GM18867 (cell line): ENCODE measurements around the gene DMD.
"Not testable (repeated sequence)": the region's sequence is repeated elsewhere in the genome, so short reads cannot be mapped to it uniquely, and the experiment has no call there.

Source experiments
- ATAC-seq: cut with Tn5 transposase; IDR thresholded peaks from one replicate; pipeline ENCODE4 v1.9.1; 2021; ENCODE audit warnings: mild to moderate bottlenecking, moderate library complexity; ENCODE audit not compliant: unreplicated experiment

DMD gene

DNA sequence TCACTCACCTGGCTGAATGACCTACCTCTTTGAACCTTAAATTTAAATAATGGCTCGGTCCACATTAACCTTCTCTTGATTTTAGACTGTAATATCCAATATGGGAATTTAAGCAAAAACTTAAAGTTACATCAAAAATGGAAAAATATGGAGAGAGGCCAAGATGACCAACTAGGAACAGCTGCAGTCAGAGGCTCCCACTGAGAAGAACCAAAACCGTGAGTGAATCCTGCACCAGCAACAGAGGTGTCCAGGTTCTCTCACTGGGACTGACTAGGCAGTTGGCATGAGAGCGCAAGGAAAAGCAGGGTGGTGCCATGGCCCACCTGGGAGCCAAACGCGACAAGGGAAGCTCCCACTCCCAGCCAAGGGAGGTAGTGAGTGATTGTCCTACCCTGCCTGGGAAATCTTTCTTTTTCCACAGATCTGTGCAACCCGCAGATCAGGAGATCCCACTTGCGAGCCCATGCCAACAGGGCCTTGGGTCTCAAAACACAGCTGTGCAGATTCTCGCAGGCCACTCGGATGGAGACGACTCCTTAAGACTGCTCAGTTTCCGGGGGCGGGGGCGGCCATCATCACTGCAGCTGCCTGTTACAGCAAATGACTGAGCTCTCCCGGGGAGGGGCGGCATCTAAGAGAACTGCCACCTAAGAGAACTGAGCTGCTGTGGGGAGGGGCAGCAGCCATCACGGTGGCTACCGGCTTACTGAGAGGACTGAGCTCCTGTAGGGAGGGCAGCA is 343.4 kb downstream of the DMD start:
- no peak for ATAC-seq

- no peak for ATAC-seq
Measured at GRCh38 chrX:32852203-32852602, 359.1 kb downstream of the DMD start.

DNA sequence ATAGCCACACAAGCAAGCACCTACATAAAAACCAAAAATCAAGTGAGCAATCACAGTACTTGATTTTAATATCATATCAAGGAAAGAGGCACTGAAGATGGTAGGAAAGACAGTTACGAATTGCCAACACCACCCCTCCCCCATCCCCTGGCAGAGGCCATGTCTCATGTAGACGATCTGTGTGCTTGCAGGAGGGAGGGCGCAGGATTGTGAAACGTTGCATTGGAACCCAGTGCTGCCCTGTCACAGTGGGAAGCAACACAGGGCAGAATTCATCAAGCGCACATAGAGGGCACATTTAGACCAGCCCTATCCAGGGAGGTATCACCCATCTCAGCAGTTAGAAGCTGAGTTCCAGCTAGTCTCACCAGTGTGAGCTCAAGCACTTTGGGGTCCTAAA is 359.8 kb downstream of the DMD start:
- no peak for ATAC-seq

GRCh38 chrX:32847921-32848320 is 363.4 kb downstream of the DMD start:
- ATAC-seq: no peak

DNA sequence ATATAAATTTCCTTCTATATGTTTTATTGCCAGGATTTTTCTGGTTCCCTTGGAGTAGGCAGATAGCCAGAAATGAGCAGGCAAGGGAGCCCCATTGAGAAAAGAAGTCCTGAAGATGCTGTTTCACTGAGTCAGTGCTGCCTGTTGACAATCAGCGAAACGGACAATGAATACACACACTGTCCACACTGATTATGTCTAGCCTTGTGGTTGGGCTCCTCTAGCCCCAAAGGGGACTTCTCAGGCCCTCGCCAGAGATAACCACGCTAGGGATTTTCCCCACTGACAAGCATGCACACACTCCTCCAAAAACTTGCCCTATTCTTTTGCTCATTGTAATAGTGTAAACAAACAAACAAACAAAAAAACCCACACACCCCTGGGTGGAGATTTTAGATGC is 369.3 kb downstream of the DMD start:
- ATAC-seq: no peak

GRCh38 chrX:32839781-32840180 is 371.6 kb downstream of the DMD start:
- no peak for ATAC-seq

DNA sequence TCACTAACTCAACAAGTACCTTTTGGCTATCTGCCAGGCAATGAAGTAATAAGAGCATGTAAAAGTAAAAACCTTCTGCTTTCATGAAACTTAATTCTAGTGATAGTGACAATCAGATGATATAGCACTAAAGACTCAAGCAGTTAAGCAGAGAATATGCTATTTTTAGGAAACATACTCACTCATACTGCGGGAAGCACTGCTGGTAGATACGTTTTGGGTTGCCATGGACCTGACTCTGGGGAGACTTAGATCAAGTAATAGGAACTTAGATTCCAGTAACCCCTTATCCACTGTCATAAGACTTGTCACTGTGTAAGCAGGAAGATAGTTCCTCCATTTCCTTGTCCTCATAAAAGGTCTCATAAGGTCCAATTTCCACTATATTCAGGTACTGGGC is 386.3 kb downstream of the DMD start:
- no peak for ATAC-seq

GRCh38 chrX:32804034-32804433 is 407.3 kb downstream of the DMD start:
- no peak for ATAC-seq

- ATAC-seq: no peak
Measured at GRCh38 chrX:32798990-32799389, 412.4 kb downstream of the DMD start.

- no peak for ATAC-seq
Measured at GRCh38 chrX:32788936-32789335, 422.4 kb downstream of the DMD start.

DNA sequence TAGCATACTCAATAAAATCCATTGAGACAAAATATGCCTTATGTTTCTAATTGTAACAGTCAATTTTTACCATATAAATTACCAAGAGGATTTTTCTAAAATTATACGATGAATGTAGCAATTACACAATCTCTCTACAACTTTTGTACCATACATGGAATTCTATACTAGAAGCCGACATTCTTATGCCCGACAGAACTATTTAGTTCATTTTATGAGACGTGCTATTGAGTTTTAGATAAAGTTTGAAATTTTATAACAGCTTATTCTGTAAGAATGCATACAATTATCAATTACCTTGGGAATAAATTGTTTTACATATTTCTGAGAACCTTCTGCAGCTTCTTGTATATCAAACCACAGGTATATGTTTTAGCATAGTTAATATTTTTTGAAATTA is 431.2 kb downstream of the DMD start:
- no peak for ATAC-seq

DNA sequence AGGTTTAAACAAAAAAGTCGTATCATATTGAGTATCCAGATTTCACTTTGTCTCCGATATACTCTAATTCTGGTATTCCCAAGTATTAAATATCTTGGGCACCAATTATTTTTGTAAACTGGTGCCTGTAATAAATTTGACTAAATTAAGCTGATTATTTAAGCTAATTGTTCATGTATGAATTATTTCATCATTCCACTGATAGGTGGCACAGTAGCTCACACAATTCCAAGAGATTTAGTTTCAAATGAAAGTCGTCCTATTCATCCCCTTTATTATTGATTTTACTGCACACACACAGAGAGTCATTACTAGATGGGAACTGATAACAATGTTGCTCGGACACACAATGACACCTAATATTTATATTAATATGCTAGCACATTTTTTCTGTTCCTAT is 432.4 kb downstream of the DMD start:
- no peak for ATAC-seq

DNA sequence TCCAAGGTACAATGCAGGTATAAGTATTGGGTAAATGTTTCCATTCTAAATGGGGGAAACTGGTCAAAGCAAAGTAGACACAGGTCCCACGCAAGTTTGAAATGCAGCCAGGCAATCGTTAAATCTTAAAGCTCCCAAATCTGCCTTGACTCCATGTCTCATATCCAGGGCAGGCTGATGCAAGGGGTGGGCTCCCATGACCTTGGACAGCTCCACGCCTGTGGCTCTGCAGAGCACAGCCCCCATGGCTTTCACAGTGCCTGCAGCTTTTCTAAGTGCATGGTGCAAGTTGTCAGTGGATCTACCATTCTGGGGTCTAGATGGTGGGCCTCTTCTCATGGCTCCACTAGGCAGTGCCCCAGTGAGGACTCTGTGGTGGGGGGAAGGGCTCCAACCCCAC is 436.4 kb downstream of the DMD start:
- ATAC-seq: no peak

DNA sequence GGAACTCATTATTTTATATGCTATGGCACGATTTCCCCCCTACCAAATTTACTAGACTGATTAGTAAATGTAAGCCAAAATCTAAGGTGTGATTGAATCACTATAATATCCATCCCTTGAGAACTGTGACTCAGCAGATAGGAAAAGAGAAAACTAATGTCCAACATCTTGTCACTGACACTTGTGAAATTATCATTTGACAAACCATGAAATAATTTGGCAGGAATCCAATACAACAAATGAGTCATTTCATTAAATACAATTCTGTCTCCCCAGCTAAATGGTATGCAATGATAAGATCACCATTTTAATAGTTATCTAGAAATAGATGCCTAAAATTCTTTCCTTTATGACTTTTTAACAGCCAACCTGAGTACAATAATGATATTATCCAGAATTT is 462.3 kb downstream of the DMD start:
- no peak for ATAC-seq

DNA sequence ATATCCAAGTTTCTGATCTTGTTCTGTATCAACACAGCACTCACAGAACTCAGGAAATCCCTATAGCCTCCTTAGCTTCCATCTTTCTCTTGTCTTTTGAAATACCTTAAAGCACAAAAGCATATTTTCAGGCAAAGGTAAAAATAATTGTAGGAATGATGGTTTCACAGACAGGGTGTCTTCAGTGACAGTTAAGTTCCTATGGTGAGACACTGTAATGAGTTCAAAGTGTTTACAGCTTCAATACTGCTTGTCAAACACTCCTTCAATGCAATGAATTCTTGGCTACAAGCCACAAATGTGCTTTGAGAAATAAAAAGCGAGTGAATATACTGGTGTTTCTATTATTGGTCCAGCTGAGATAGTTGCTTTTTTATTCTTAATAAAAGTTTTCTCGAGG is 466.0 kb downstream of the DMD start:
- no peak for ATAC-seq

GRCh38 chrX:32744921-32745320 is 466.4 kb downstream of the DMD start:
- ATAC-seq: no peak

DNA sequence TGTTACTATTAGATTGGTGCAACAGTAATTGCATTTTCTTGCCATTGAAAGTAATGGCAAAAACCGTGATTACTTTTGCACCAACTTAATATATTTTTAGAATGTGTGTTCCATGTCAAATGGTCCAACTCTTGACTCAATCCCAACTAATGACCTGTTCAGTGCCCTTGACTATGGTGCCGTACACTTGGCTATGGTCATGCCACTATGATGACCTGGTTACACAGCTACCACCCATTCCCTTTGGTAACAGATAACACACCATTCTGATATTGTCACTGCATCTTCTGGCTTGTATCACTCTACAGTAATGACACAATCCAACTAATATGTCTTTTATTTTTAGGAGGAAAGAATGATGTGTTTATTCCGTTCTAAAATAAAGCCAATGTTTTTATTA is 469.4 kb downstream of the DMD start:
- ATAC-seq: no peak

DNA sequence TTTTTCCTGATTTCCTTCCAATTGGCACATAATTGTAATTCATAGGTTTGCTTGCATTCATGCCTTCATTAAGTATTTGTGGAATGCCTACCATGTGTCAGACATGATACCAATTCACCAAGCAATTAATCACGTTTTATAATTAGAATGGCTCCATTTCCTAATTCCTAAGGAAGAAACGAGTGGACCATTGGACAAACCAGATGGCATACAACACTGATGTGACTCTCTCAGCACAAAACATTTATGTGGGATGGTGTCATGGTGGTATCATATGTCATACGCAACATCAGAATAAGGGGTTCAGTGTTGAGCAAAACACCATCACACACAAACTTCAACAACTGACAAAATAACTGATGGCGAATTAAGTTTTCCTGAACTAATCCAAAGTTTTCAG is 502.8 kb downstream of the DMD start:
- ATAC-seq: no peak

DNA sequence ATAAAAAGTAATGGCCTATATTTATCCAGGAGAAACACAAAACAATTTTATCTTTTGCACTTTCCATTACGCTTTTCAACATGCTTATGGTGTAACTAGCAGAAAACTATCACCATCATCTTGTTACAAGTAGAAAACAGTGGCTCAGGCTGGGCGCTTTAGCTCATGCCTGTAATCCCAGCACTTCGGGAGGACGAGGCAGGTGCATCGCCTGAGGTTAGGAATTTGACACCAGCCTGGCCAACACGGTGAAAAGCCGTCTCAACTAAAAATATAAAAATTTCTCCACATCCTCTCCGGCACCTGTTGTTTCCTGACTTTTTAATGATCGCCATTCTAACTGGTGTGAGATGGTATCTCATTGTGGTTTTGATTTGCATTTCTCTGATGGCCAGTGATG is 506.0 kb downstream of the DMD start:
- not testable (repeated sequence) for ATAC-seq

GRCh38 chrX:32687379-32687778 is 524.0 kb downstream of the DMD start:
- no peak for ATAC-seq

GRCh38 chrX:32678487-32678886 is 532.9 kb downstream of the DMD start:
- no peak for ATAC-seq

GRCh38 chrX:32673193-32673592 is 538.2 kb downstream of the DMD start:
- ATAC-seq: no peak

GRCh38 chrX:32662516-32662915 is 548.8 kb downstream of the DMD start:
- no peak for ATAC-seq
